GM19023 (cell line): ENCODE results near the gene TJP1.
"Not testable (repeated sequence)": the region's sequence is repeated elsewhere in the genome, so short reads cannot be mapped to it uniquely, and the experiment has no call there.

Experiments used
- ATAC-seq: cut with Tn5 transposase; IDR thresholded peaks from one replicate; pipeline ENCODE4 v1.9.1; 2021; ENCODE audit warnings: mild to moderate bottlenecking, moderate library complexity; ENCODE audit not compliant: unreplicated experiment

TJP1 gene

DNA sequence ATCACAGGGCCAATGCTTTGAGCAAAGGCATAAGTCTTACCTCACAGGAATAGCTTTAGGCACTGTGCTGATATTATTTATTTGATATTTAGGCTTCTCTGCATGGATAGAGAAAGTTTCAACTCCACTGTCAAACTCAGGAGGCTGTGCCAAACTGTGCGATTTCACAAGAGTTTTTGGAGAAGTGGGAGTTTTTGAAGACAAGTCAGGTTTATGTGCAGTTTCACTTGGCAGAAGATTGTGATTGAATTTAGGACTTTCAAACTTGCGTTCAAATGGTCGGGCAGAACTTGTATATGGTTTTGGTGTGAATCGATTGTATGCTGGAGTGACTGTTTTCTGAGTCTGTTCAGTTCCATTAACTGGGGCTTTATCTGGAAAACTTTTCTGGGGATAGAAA lies 113.7 kb downstream of the TJP1 start:
- no peak for ATAC-seq

DNA sequence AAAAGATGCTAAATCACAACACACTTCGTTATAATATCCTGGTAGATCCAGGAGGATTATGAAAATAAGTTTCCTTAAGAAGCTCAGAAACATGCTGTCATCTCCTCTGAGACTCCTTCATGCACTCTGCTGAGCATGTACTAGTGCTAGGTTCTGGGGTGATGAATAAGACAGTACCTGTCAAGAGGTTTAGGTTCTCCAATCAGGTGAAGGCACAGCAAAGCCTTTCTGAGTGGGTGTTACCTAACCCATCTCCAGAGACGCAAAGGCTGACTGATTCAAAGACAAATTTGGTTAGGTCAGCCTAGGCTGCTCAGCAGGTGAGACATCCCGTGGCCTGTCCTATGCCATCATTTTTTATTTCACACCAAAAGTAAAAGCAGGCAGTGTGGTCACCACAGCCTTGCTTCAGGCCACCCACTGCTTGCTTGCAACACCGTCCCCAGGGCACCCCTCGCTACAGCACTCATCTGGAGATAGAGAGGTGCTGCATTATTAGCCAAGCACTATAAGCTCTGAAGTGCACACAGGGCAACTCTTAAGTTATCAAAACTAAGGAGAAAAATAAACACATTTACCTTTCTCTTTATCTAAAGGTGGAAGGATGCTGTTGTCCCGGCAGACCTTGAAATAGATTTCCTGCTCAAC lies 117.2 kb downstream of the TJP1 start:
- ATAC-seq: no peak

DNA sequence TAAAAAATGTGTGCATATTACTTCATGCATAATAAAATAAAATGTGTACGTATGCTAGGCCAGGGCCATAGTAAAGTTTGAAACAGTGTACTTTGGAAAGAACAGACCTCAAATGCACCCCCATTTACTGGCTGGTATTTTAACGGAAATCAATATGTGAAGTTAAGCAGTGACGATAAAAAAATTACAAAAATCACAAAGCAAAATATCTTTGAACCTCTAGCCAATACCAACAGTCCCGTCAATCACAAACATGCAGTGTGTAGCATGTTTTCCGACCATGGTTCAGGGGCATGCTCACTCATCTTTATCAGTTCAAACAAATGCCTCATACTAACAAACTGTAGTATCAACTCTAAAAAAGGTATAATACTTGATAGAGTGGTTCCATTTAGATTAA lies 121.1 kb downstream of the TJP1 start:
- no peak for ATAC-seq

DNA sequence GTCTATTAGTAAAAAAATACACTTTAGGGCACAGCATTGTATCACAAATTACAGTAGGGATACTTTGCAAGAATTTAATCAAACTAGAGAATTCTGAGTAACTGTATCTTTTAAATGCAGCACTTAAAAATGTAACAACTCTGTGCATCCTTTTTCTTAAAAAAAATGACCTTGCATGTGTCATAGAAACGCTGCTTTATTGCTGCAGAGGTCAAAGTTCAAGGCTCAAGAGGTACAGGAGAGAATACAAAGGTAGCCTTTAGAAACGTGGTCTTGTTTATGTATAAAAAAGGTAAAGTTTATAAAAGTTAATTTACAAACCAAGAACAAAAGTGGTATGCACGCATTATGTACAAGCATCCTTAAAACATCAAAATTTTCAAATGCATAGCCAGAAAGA lies 122.0 kb downstream of the TJP1 start:
- no peak for ATAC-seq

DNA sequence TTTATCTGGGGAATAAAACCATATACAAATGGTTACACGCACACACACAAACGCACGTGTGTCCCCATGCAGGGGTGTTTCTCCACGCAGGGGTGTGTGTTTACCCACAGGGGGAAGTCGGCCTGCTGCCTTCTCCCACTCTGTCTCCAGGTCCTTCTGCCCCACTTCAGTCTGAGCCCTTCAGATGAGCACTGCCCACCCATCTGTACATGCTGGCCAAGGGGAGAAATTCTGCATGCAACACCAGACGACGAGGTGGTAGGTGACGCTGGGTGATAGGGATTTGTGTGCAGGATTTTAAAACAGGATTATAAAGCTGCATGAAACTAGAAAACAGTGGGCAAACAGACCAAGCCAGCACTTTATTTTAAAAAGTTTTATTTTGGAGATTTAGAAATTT lies 122.5 kb downstream of the TJP1 start:
- no peak for ATAC-seq

DNA sequence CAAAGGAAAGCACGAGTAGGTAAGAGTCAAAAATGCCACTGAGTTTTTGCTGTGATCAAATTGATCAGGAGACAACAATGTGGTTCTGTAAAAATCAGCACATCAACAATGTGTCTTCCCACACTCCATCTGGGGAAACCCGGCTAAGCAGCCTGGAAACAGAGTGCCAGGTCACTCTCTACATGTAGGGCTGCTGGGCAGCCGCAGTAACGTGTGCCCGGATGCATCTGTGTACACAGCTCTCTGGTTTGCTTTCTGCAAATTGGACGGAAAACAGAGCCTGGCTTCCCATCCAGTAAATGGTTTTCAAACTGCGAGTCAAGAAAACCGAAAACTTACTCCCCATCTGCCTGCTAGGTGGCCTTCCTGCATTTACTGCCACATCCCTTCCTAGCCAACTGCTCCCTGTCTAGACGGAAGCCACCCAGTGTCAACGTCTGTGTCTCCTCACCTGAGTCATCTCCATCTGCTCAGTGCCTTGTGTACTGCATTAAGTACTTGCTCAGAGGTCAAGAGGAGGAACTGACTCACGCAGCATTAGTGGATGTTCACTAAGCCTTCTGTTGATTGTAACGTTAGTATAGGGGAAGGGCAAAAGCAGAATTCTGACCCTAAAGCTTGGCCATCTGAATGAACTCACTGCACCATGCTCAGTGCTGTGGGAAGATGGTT lies 124.1 kb downstream of the TJP1 start:
- ATAC-seq: no peak

DNA sequence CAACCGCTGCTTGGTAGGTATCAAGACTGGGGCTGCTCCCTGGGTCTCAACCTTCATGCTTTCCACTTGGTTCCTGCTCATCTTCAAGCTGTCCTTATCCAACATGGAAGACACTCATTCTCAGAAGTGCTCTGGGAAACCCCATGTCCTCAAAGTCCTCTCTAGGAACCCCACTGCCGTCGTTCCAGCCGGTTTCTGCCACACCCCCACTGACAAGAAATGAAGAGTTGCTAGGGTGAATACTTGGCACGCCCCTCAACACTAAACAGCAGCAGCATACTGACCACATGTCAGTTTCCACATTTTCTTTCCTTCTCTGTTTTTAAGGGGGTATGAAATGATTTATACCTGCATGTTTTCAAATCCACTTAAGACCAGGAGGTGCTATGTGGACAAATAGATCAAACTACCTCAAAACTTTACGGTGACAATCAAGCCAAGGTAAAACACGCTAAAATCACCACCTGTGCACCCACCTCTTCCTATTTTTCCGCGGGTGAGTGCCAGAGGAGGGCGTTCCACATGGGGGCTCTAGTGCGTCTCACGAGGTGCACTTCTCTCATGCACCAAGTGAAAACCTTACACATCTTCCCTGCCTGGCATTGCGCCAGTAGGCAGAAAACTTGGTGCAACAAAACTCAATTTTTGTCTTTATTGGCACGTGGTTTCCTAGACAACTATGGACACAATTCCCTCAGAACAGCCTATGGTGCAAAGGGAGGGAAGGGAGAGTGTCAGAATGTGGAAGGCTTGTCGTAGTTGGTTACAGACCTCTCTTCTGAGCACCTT lies 125.1 kb downstream of the TJP1 start:
- no peak for ATAC-seq

GRCh38 chr15:29696506-29696905 lies 125.8 kb downstream of the TJP1 start:
- not testable (repeated sequence) for ATAC-seq

DNA sequence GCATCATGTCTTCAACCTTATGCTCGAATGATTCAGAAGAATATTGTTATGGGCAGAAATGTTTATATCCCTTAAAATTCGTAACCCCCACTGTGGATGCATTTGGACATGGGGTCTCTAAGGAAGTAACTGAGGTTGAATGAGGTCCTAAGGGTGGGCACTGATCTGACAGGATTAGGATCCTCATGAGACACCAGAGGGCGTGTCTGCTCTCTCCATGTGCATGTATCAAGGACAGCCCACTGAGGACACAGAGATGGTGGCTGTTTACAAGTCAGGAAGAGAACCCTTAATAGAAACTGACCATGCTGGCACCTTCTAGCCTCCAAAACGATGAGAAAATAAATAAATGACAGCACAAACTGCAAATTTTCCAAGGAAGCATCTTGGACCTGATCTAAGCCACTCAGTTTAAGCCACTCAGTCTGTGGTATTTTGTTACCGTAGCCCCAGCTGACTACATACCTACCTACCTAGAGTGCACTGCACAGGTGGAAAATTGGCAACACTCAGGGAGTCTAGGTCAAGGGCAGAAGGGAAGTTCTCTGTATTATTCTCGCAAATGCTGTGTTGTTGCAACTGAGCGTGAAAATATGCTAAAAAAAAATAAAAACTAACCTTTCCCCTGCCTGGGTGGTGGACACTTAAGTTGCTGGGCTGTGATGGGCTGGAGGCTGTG lies 126.6 kb downstream of the TJP1 start:
- no peak for ATAC-seq

DNA sequence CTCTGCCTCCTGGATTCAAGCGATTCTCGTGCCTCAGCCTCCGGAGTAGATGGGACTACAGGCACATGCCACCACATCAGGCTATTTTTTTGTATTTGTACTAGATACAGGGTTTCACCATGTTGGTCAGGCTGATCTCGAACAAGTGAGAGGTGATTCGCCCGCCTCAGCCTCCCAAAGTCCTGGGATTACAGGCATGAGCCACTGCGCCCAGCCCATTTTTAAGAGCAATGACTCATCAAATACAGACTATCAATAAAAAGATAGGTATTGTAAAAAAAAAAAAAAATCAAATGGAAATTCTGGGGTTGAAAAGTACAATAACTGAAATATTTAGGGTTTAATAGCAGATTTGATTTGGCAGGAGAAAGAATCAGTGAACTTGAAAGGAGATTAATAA lies 129.0 kb downstream of the TJP1 start:
- ATAC-seq: no peak

DNA sequence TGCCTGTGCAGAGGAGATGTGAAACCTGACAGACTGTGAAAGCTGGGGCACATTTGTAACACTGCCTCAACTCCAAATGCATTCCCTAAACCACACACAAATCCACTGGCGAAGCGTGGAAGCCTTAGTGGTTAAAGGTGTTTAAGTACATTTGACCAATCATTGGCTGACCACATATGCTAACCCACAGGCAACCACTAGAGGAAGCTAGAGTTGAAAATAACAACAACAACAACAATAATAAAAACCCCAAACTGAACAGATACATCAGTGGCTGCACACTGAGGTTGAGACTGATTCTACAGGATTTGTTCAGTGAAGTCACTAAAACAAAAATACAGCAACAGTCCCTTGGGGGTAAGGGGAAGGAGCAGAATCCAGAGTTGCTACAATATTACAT lies 129.7 kb downstream of the TJP1 start:
- no peak for ATAC-seq

DNA sequence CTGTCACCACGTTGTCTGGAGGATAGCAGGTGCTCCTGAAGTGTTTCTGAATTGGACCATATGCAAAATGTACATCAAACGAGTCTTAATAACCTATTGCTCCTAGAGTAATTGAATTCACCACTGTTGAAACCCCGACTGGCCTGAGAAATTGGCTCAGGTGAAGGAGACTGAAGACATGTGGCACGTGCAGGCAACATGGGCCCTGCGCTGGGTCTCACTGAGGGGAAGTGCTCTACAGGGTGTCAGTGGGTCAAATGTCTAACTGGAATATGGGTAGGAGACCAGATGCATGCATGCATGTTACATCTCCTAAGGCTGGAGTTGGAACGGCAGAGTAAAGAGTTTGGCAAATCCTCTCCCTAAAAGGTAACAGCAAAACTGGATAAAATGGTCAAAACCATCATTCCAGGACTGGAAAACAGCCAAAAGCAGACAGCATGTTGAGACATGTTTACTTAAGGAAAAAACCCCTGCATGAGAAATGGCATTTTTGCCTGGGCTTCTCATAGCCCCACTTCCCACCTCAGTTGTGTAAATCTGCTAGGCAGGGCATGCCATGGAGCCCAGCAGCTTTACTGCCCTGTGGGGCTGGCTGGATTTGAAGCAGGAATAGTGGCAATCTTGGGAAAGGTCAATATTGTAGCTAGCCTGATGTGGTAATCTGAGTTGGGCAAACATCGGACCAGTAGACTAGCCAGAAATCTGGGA lies 131.3 kb downstream of the TJP1 start:
- ATAC-seq: no peak

GRCh38 chr15:29689287-29689986 lies 132.8 kb downstream of the TJP1 start:
- no peak for ATAC-seq

- ATAC-seq: no peak
These were observed 133.6 kb downstream of the TJP1 start for GRCh38 chr15:29688506-29689286.

GRCh38 chr15:29687939-29688505 lies 134.2 kb downstream of the TJP1 start:
- no peak for ATAC-seq

GRCh38 chr15:29687204-29687815 lies 135.0 kb downstream of the TJP1 start:
- no peak for ATAC-seq

DNA sequence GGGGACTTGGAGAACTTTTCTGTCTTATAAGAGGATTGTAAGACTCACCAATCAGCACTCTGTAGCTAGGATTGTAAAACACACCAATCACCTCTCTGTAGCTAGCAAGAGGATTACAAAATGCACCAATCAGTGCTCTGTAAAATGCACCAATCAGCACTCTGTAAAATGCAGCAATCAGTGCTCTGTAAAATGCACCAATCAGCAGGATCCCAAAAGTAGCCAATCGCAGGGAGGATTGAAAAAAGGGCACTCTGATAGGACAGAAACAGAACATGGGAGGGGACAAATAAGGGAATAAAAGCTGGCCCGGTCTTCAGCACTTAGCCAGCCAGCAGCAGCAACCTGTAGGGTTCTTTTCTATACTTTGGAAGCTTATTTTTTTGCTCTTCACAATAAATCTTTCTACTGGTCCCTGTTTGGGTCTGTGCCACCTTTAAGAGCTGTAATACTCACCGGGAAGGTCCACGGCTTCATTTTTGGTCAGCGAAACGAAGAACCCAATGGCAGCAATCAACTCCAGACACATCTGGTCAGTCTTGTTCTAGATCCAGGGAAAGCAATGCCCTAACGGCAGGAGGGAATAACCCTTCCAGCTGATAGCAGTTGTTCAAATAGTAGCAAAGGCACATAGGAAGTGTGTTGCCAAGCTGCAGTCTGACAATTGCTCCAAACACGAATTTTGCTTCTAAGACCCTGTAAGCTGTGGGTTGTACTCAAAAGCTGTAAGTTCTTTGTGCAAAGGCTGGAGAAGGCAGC lies 135.6 kb downstream of the TJP1 start:
- no peak for ATAC-seq

- ATAC-seq: no peak
These were observed 136.2 kb downstream of the TJP1 start for GRCh38 chr15:29686079-29686425.
